Osteoblast (primary cell): ENCODE results near the gene ZRANB1. TPM values are rescaled to one million over a fixed set of nuclear protein-coding genes. Genes with fewer than 3 reads are reported as not detected.

Source experiments
- DNase-seq: peaks from one replicate; pipeline ENCODE4 v3.0.0; 2011; ENCODE audit warnings: low spot score, mixed read lengths; ENCODE audit not compliant: insufficient read length; ENCODE audit errors: missing footprints
- H2AFZ ChIP-seq: 2 replicates; pipeline ENCODE4 v1.6.0; 2011; ENCODE audit warnings: mild to moderate bottlenecking, low read length
- H3K27ac ChIP-seq: 2 replicates; pipeline ENCODE4 v1.5.1; 2011; ENCODE audit warnings: mild to moderate bottlenecking, low read depth, low read length, moderate library complexity
- H3K27me3 ChIP-seq: 2 replicates; pipeline ENCODE4 v1.6.0; 2012; ENCODE audit warnings: mild to moderate bottlenecking, control low read depth, inconsistent platforms, low read length, moderate library complexity; ENCODE audit not compliant: insufficient read depth
- H3K36me3 ChIP-seq: 2 replicates; pipeline ENCODE4 v1.5.1; 2011; ENCODE audit warnings: mild to moderate bottlenecking, low read length, control low read depth, moderate library complexity; ENCODE audit not compliant: insufficient read depth
- H3K4me1 ChIP-seq: 2 replicates; pipeline ENCODE4 v1.5.1; 2011; ENCODE audit warnings: mild to moderate bottlenecking, low read length, control low read depth, moderate library complexity; ENCODE audit not compliant: insufficient read depth
- H3K4me2 ChIP-seq: 2 replicates; pipeline ENCODE4 v1.6.0; 2011; ENCODE audit warnings: mild to moderate bottlenecking, low read length; ENCODE audit not compliant: insufficient read depth
- H3K4me3 ChIP-seq: fragments of 200-600 bp; sonication (generic); 3 replicates; pipeline ENCODE4 v1.5.1; 2012; ENCODE audit warnings: mild to moderate bottlenecking, low read length, inconsistent platforms; ENCODE audit not compliant: insufficient read depth
- H3K79me2 ChIP-seq: 2 replicates; pipeline ENCODE4 v1.6.0; 2012; ENCODE audit warnings: mild to moderate bottlenecking, low read length, control low read depth, inconsistent platforms; ENCODE audit not compliant: insufficient read depth
- H3K9me3 ChIP-seq: 2 replicates; pipeline ENCODE4 v1.5.1; 2011; ENCODE audit warnings: low read depth, low read length, control low read depth
- H4K20me1 ChIP-seq: 2 replicates; pipeline ENCODE4 v1.6.0; 2012; ENCODE audit warnings: mild to moderate bottlenecking, low read length, control low read depth; ENCODE audit not compliant: insufficient read depth
- total RNA-seq: library from RNA; depleted of rRNA; stranded (reverse); fragments of >200 nt; gene quantifications from 2 replicates; pipeline ENCODE4 v1.2.3, GENCODE V29; 2012
- TF ChIP-seq, protein P1 (sequence below): IDR thresholded peaks from 2 replicates; pipeline ENCODE4 v1.5.1; 2011; ENCODE audit warnings: mild to moderate bottlenecking, low read depth, low read length, moderate library complexity; ENCODE audit errors: extremely low read depth

Gene ZRANB1
- total RNA-seq, 1 donor = 34.7 TPM

DNA sequence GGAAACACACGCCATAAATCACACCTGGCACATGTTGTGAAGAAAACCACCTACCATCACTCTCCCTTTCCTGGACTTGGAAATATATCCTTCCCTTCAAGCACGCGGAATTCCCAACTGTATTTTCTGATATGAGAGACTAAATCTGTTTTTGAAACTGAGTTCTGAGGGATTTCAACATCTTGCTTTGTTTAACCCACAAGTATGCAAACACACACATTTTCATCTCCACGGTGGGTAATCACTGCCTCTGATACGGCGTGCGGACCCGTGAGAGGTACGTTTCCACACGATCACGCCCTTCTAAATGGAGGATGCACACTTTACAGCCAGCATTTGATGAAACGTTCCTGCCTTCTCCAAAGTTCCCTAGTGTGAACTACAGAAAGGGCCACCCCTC lies 83.4 kb downstream of the ZRANB1 start:
- no peak overlapping the region for H3K4me3 ChIP-seq
- no peak overlapping the region for H3K4me2 ChIP-seq
- no peak overlapping the region for H2AFZ ChIP-seq
- no peaks in the 10 kb centered on the region for H3K9me3 ChIP-seq
- no peak for DNase-seq
- H3K4me1 ChIP-seq = peaks cover 5% of the 10 kb centered on the region
- peaks cover 77% of the 10 kb centered on the region for H3K79me2 ChIP-seq
- peaks cover 57% of the 10 kb centered on the region for H4K20me1 ChIP-seq
- H3K36me3 ChIP-seq = peaks cover 14% of the 10 kb centered on the region
- no peaks in the 10 kb centered on the region for H3K27me3 ChIP-seq
- TF ChIP-seq, protein P1, sequence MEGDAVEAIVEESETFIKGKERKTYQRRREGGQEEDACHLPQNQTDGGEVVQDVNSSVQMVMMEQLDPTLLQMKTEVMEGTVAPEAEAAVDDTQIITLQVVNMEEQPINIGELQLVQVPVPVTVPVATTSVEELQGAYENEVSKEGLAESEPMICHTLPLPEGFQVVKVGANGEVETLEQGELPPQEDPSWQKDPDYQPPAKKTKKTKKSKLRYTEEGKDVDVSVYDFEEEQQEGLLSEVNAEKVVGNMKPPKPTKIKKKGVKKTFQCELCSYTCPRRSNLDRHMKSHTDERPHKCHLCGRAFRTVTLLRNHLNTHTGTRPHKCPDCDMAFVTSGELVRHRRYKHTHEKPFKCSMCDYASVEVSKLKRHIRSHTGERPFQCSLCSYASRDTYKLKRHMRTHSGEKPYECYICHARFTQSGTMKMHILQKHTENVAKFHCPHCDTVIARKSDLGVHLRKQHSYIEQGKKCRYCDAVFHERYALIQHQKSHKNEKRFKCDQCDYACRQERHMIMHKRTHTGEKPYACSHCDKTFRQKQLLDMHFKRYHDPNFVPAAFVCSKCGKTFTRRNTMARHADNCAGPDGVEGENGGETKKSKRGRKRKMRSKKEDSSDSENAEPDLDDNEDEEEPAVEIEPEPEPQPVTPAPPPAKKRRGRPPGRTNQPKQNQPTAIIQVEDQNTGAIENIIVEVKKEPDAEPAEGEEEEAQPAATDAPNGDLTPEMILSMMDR = no peak
- no peak overlapping the region for H3K27ac ChIP-seq

DNA sequence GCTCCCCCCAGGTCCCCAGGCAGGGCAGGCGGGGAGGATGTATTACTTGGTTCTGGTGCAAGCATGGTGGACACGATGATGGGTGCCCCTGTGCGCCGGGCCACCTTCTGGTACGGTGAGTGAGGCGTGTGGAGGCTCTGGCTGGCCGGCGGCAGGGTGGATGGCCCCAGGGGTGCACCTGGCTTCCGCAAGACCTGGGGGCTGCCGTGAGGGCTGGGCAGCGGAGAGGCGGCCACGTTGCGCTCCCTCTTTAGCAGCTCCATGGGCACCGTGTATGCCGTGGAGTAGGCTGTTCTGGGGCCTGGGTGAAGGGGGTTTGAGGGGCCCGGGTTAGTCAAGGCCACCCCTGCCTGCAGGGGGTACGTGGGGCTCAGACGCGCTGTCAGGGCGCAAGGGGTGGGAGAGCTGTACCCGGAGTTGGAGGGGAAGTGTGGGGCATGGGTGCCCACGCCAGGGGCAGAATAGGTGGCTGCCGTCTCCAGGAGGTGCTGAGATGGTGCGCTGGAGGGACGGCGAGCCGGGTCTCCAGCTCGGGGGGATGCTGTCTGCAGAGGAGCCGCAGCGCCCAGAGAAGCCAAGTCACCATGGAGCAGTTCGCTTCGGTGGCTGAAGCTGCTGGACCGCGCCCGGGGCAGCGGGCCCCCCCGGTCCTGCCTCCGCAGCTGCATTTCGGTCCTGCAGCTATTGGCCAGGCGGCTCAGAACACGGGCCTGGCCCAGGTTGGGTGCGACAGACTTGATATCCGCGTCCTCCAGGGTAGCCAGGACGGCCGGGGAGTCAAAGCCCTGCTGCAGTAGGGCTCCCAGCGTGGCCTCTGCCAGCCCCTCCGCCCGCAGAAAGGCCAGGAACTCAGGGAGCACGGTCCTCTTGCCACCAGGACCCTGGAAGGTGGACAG lies 84.4 kb downstream of the ZRANB1 start:
- TF ChIP-seq, protein P1 = no peak

DNA sequence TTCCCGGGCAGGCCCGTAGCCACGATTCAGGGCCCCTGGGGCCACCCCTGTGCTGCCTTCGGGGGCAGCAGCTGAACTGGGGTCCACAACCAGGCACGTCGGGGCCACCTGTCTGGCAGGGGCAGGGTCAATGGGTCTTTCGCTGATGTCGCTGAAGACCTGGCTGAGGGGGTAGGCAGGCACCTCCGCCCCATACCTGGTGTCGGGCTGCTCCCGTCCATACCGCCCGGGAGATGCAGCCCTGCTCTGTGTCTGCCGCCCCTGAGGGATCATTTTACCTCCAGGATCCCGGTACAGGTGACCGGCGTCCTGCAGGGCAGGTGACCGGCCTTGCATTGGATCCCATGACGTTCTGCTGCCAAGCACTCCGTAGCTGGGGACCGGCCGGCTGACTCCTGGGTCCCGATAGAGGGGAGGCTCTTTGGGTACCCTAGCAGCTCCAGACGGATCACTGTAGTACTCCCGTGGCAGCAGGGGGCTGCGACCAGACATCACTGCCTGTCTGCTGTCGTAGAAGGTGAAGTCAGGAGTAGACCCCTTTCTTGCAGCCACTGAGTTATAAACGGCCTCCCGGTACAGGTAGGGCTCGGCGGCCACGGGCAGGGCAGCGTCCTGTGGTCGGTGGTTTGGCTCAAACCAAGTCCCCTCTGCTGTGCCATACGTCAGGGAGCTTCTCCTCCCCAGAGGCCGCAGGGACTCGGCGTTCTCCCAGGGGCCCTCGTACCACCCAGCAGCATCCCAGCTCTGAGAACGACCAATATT lies 85.2 kb downstream of the ZRANB1 start:
- H3K27me3 ChIP-seq = no peaks in the 10 kb centered on the region
- peaks cover 5% of the 10 kb centered on the region for H3K4me1 ChIP-seq
- TF ChIP-seq, protein P1 = no peak
- no peaks in the 10 kb centered on the region for H3K9me3 ChIP-seq
- peaks cover 75% of the 10 kb centered on the region for H3K79me2 ChIP-seq
- no peak overlapping the region for H2AFZ ChIP-seq
- no peak overlapping the region for H3K4me2 ChIP-seq
- no peak for DNase-seq
- peaks cover 14% of the 10 kb centered on the region for H3K36me3 ChIP-seq
- peaks cover 48% of the 10 kb centered on the region for H4K20me1 ChIP-seq
- no peak overlapping the region for H3K4me3 ChIP-seq
- H3K27ac ChIP-seq = no peak overlapping the region

More for the DNA sequence above, 84.4 kb downstream of the ZRANB1 start:
- Histone ChIP-seq H4K20me1 (peaks cover 54% of the 10 kb centered on the region), H2AFZ (no peak overlapping the region), H3K79me2 (peaks cover 75% of the 10 kb centered on the region), H3K36me3 (peaks cover 14% of the 10 kb centered on the region), H3K9me3 (no peaks in the 10 kb centered on the region), H3K27me3 (no peaks in the 10 kb centered on the region), H3K4me2 (no peak overlapping the region), H3K27ac (no peak overlapping the region), H3K4me3 (no peak overlapping the region), H3K4me1 (peaks cover 5% of the 10 kb centered on the region)
- no peak for DNase-seq
